Measurements from ENCODE around the gene PIGR.

The PIGR gene

GRCh38 chr1:206946261-206946660, at the start of gene PIGR:
TSS of gene PIGR (minus strand) at chr1:206946466. CDS start at chr1:206940531, 5,935 bp downstream.
- no peak for DNase-seq

GRCh38 chr1:206992790-206993189, 46.5 kb upstream of the PIGR start:
- DNase-seq = no peak

- DNase-seq = no peak
These were observed 41.6 kb upstream of the PIGR start for GRCh38 chr1:206987873-206988272.

GRCh38 chr1:206986885-206987284, 40.6 kb upstream of the PIGR start:
- no peak for DNase-seq

- no peak for DNase-seq
These were observed 40.1 kb upstream of the PIGR start for GRCh38 chr1:206986402-206986801.

GRCh38 chr1:206985162-206985749, 39.0 kb upstream of the PIGR start:
- DNase-seq = no peak

GRCh38 chr1:206982216-206982615, 36.0 kb upstream of the PIGR start:
- peak; percentile 30 for DNase-seq

GRCh38 chr1:206979379-206980043, 33.2 kb upstream of the PIGR start:
- no peak for DNase-seq

GRCh38 chr1:206978259-206978658, 32.0 kb upstream of the PIGR start:
- DNase-seq = no peak

GRCh38 chr1:206975306-206975705, 29.0 kb upstream of the PIGR start:
- DNase-seq = no peak

- DNase-seq = no peak
These were observed 27.9 kb upstream of the PIGR start for GRCh38 chr1:206974140-206974539.

GRCh38 chr1:206972728-206973127, 26.5 kb upstream of the PIGR start:
- no peak for DNase-seq

GRCh38 chr1:206971029-206971655, 24.9 kb upstream of the PIGR start:
- DNase-seq = no peak

- DNase-seq = no peak
These were observed 24.2 kb upstream of the PIGR start, which contains the start of gene FCAMR for GRCh38 chr1:206970446-206970845. TSS of gene FCAMR (minus strand) at chr1:206970460. CDS start at chr1:206970125, 335 bp downstream.

GRCh38 chr1:206969090-206969489, 22.8 kb upstream of the PIGR start:
- no peak for DNase-seq

- DNase-seq = no peak
These were observed 21.0 kb upstream of the PIGR start for GRCh38 chr1:206967096-206967849.

- DNase-seq = no peak
These were observed 19.5 kb upstream of the PIGR start for GRCh38 chr1:206965781-206966180.

GRCh38 chr1:206963740-206964139, 17.5 kb upstream of the PIGR start:
- no peak for DNase-seq

GRCh38 chr1:206963119-206963712, 16.9 kb upstream of the PIGR start:
- no peak for DNase-seq

- DNase-seq = no peak
These were observed 16.0 kb upstream of the PIGR start for GRCh38 chr1:206962272-206962671.

- DNase-seq = no peak
These were observed 15.4 kb upstream of the PIGR start for GRCh38 chr1:206961668-206962067.

GRCh38 chr1:206960676-206961386, 14.6 kb upstream of the PIGR start:
- DNase-seq = no peak
